ENCODE data around the gene CFAP54.

The CFAP54 gene

DNA sequence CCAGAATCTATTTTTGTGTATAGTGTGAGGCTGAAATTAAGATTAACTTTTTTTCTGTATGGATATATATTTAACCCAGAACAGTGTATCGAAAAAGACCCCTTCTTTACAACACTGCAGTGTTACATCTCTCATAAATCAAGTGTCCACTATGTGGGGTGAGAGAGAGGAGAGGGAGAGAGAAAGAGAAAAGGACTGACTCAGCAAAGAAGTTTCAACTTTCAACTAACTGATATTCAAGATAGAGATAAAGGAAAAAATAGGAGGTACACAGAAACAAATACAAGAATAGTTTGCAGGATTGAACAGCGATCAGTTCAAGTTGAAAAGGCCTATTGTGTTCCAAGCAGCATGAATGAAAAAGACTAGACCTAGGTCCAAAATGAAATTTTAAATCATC lies 291.0 kb downstream of the CFAP54 start:
- DNase-seq (ENCODE audit: low spot score in 2 of 2): no peak
- Histone ChIP-seq H3K4me3 (no peak overlapping the region), H3K27me3 (ENCODE audit: low read depth) (0 out of 2 replicates have a peak, but pooled peaks cover 4% of the 10 kb centered on the region), H3K36me3 (replicated peaks) (no peaks in the 10 kb centered on the region), H3K4me1 (no peaks in the 10 kb centered on the region), H3K9me3 (no peaks in the 10 kb centered on the region)
- in situ Hi-C loops (cut with MboI; ENCODE audit: low sequenced_read_pairs): no loop called here

DNA sequence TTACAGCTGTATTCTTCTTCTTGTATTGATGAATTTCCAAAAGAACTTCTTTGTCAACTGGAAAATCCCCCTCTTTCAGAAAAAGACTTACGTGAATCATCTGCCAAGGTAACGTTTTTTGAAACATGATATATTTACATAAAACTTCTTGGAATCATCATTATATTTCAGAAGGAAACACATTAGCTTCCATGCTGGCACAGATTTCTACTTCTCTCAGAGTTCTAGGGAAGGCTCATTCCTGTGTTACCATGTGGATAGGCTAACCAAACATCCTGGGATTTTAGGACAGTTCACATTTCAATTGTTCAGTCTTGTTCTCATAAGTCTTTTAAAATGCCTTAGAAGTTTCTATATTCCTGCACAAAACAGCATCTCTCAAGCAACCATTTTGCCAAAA lies 297.4 kb downstream of the CFAP54 start:
- in situ Hi-C loops (cut with MboI; ENCODE audit: low sequenced_read_pairs): no loop called here
- H3K27me3 ChIP-seq (ENCODE audit: low read depth): no peaks in the 10 kb centered on the region
- H3K36me3 ChIP-seq (replicated peaks): no peaks in the 10 kb centered on the region
- H3K4me3 ChIP-seq: no peak overlapping the region
- H3K4me1 ChIP-seq: no peaks in the 10 kb centered on the region
- no peak for DNase-seq (ENCODE audit: low spot score in 2 of 2)
- H3K9me3 ChIP-seq: no peaks in the 10 kb centered on the region

DNA sequence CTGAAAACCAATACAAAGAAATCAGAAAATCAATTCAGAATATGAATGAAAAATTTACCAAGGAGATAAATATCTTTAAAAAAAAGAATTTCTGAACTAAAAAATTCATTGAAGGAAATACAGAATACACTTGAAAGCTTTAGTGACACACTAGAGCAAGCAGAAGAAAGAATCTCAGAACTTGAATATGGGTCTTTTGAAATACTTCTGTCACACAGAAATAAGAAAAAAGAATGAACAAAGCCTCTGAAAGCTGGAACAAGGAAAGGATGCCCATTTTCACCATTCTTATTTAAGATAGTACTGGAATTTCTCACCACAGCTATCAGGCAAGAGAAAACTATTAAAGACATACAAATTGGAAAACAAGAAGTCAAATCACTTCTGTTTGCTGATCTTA lies 314.6 kb downstream of the CFAP54 start:
- in situ Hi-C loops (cut with MboI; ENCODE audit: low sequenced_read_pairs): no loop called here
- Histone ChIP-seq H3K4me3 (no peak overlapping the region), H3K4me1 (no peaks in the 10 kb centered on the region), H3K36me3 (replicated peaks) (no peaks in the 10 kb centered on the region), H3K9me3 (0 out of 2 replicates have a peak, but pooled peaks cover 5% of the 10 kb centered on the region), H3K27me3 (ENCODE audit: low read depth) (no peaks in the 10 kb centered on the region)
- no peak for DNase-seq (ENCODE audit: low spot score in 2 of 2)

DNA sequence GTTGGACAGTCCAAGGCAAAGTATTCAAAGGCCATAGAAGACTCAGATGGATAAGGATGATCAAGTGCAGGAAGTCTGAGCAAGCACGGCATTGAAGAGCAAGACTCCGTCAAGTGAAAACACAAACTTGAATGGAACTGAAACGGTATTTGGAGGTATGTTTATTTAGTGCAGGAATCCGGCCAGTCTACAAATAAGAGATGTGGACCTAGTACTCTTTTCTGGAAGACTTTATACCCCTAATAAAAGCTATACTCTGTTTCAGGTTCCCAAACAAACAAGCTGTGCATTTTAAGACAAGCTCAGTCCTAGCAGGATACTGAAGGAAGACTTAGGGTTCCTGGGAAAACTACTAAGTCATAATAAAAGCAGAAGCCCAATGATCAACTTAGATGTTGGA lies 316.9 kb downstream of the CFAP54 start:
- in situ Hi-C loops (cut with MboI; ENCODE audit: low sequenced_read_pairs): no loop called here
- no peaks in the 10 kb centered on the region for H3K27me3 ChIP-seq (ENCODE audit: low read depth)
- H3K4me1 ChIP-seq: peaks cover 11% of the 10 kb centered on the region
- H3K36me3 ChIP-seq (replicated peaks): no peaks in the 10 kb centered on the region
- no peak for DNase-seq (ENCODE audit: low spot score in 2 of 2)
- 0 out of 2 replicates have a peak, but pooled peaks cover 5% of the 10 kb centered on the region for H3K9me3 ChIP-seq
- no peak overlapping the region for H3K4me3 ChIP-seq

DNA sequence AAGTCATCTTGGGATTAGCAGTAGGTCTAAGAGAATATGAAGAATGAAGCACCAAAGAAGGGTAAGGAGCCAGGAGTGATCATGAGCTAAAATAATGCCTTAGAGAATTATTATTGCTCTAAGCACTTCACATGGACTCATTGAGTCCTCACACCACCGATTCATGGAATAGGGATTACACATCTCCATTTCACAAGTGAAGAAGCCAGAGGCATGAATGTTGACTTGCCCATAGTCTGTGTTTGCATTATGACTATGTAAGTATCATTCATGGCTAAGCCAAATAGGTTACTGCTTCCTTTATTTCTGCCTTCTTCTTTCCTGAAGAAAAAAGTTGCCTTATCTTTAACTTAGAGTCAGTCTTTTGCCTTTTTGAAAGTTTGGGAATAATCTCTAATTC lies 318.4 kb downstream of the CFAP54 start:
- H3K27me3 ChIP-seq (ENCODE audit: low read depth): no peaks in the 10 kb centered on the region
- no peak for DNase-seq (ENCODE audit: low spot score in 2 of 2)
- no peak overlapping the region for H3K4me3 ChIP-seq
- in situ Hi-C loops (cut with MboI; ENCODE audit: low sequenced_read_pairs): no loop called here
- H3K4me1 ChIP-seq: peaks cover 12% of the 10 kb centered on the region
- H3K36me3 ChIP-seq (replicated peaks): no peaks in the 10 kb centered on the region
- H3K9me3 ChIP-seq: 0 out of 2 replicates have a peak, but pooled peaks cover 5% of the 10 kb centered on the region

DNA sequence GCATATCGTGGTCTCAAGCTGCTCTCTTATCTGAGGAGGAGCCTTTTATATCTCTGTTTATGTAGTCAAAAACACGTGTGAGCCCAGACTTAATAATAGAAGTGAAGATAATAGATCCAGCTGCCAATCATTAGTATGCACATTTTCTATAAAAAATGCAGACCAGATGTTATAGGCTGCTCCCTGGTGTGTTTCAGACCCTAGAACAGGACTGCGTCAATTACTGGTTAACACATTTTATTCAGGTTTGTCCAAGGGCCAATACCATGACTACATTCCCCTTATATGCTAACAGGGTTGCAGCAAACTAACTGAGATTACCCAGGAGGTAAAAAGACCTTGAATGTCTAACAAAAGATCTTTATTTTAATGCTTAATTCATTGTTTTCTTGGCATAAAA lies 319.2 kb downstream of the CFAP54 start:
- Histone ChIP-seq H3K4me1 (peaks cover 12% of the 10 kb centered on the region), H3K27me3 (ENCODE audit: low read depth) (no peaks in the 10 kb centered on the region)
- in situ Hi-C loops (cut with MboI; ENCODE audit: low sequenced_read_pairs): no loop called here

DNA sequence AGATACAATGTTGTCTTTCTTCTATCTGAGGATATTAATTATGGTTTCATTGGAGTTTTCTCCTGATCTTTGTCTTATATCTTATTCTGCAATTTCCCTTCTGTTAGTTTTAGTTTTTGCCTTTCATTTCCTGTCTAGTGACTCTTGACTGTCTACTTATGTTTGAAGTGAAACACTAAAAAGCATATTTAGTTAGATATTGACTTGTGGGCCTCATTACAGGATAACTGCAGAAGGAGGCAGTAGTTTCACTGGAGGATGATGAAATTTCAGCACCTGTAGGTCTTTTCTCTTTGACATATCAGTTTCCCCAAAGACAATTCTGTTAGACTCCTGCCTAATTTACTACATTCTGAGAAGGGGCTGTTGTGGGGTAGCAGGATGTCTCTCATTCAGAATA lies 320.1 kb downstream of the CFAP54 start:
- no peaks in the 10 kb centered on the region for H3K27me3 ChIP-seq (ENCODE audit: low read depth)
- peaks cover 12% of the 10 kb centered on the region for H3K4me1 ChIP-seq
- no peak overlapping the region for H3K4me3 ChIP-seq
- DNase-seq (ENCODE audit: low spot score in 2 of 2): no peak
- no peaks in the 10 kb centered on the region for H3K9me3 ChIP-seq
- no peaks in the 10 kb centered on the region for H3K36me3 ChIP-seq (replicated peaks)
- in situ Hi-C loops (cut with MboI; ENCODE audit: low sequenced_read_pairs): no loop called here

More for the DNA sequence above, 319.2 kb downstream of the CFAP54 start:
- 0 out of 2 replicates have a peak, but pooled peaks cover 5% of the 10 kb centered on the region for H3K9me3 ChIP-seq
- no peak for DNase-seq (ENCODE audit: low spot score in 2 of 2)
- H3K4me3 ChIP-seq: no peak overlapping the region
- no peaks in the 10 kb centered on the region for H3K36me3 ChIP-seq (replicated peaks)

DNA sequence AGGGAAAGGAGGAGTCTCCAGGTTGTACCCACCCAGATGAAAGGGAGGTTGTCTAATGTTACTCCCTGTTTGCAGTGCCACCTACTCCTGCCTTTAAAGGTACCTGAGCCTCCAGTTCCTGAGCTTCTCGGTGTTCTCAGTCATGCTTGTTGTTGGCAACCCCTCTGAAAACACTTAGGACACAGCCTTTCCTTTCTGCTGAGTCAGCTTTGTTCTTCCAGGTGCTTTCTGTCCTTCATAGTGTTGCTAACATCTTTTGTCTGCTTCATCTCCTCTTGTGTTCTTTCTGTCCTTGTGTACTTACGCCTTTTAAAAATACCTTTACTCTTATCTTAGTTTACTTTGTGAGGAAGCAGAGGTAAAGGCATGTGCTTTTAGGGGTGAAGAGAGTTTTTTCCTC lies 320.7 kb downstream of the CFAP54 start:
- in situ Hi-C loops (cut with MboI; ENCODE audit: low sequenced_read_pairs): no loop called here
- H3K27me3 ChIP-seq (ENCODE audit: low read depth): no peaks in the 10 kb centered on the region
- H3K4me3 ChIP-seq: no peak overlapping the region
- H3K9me3 ChIP-seq: no peaks in the 10 kb centered on the region
- no peaks in the 10 kb centered on the region for H3K36me3 ChIP-seq (replicated peaks)
- peaks cover 12% of the 10 kb centered on the region for H3K4me1 ChIP-seq
- no peak for DNase-seq (ENCODE audit: low spot score in 2 of 2)

DNA sequence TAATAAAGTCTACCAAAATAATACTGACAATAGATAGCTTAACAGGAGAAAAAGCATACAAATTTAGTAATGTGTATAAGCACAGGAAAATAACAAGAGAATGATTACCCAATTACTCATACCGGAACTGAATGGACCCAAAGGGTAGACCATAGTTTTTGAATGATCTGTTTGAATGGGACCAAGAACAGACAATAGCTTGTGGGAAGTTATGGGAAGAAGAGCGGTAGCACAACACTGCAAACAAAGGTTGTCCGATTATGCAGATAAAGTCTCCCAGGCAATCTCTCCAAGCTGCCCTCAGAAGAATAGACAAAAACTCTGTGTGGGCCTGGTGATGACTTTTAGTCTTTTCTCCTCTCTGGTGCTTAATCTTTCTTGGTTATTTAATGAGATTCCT lies 321.1 kb downstream of the CFAP54 start:
- in situ Hi-C loops (cut with MboI; ENCODE audit: low sequenced_read_pairs): no loop called here
- peak; percentile 12 to 57 for DNase-seq (ENCODE audit: low spot score in 2 of 2)

DNA sequence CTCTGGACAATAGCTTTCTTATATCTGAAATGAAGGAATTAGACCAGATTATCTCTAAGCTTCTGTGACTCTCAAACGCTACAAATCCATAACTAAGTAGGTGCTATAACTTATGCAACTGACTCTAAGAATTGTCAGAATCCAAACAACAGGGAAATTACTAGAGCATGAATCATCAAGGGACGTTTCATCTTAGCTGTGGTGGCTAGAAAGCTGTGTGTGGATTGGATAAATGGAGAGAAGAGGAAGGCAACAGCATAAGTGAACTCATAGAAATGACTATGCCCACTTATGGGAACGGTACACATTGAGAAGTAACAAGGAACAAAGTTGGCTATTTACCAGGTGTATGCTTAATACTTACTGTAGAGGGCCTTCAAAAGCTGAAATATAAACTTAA lies 321.7 kb downstream of the CFAP54 start:
- in situ Hi-C loops (cut with MboI; ENCODE audit: low sequenced_read_pairs): no loop called here

More for the DNA sequence above, 321.1 kb downstream of the CFAP54 start:
- Histone ChIP-seq H3K9me3 (no peaks in the 10 kb centered on the region), H3K27me3 (ENCODE audit: low read depth) (no peaks in the 10 kb centered on the region), H3K36me3 (replicated peaks) (no peaks in the 10 kb centered on the region), H3K4me1 (peaks cover 12% of the 10 kb centered on the region), H3K4me3 (no peak overlapping the region)

DNA sequence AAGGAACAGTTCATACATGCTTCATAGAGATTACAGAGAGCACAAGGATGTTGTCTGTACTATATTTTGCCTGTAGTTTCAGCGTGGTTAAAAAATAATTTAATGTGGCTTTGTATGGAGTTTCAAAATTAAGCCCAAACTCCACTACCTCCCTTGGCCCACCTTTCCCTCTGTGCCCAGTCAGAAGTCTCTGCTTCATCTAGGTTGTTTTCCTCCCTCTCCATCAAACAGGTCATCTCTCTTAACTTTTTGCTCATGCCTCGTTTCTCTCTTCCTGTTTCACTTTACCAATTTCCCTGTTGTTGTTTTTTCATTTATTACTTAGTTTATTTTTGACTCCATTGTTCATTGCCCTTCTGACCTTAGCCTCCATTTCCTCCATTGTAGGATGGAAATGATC lies 322.8 kb downstream of the CFAP54 start:
- Histone ChIP-seq H3K36me3 (replicated peaks) (no peaks in the 10 kb centered on the region), H3K4me1 (peaks cover 12% of the 10 kb centered on the region), H3K9me3 (no peaks in the 10 kb centered on the region), H3K4me3 (no peak overlapping the region), H3K27me3 (ENCODE audit: low read depth) (no peaks in the 10 kb centered on the region)
- in situ Hi-C loops (cut with MboI; ENCODE audit: low sequenced_read_pairs): no loop called here
- no peak for DNase-seq (ENCODE audit: low spot score in 2 of 2)

More for the DNA sequence above, 321.7 kb downstream of the CFAP54 start:
- Histone ChIP-seq H3K36me3 (replicated peaks) (no peaks in the 10 kb centered on the region), H3K4me1 (peaks cover 12% of the 10 kb centered on the region), H3K9me3 (no peaks in the 10 kb centered on the region), H3K4me3 (no peak overlapping the region), H3K27me3 (ENCODE audit: low read depth) (no peaks in the 10 kb centered on the region)
- DNase-seq (ENCODE audit: low spot score in 2 of 2): peak in 1 of 2 experiments; percentile 49

DNA sequence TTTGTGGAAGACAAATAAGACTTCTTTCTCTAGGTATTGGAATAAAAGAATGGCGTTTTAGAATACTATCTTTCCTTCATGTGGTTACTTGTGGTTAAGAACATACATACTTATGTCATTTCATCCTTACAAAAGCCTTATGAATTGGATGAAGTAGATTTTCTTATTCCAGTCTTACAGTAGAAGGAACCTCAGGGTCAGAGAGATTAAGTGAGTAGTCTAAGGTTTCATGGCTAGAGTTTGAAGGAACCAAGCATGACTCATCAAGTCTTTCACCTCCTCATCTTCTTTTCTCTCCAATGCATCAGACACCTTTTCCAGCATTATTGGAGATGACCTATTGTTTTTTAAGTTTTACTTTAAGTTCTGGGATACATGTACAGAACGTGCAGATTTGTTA lies 324.8 kb downstream of the CFAP54 start:
- Histone ChIP-seq H3K4me1 (peaks cover 12% of the 10 kb centered on the region), H3K9me3 (no peaks in the 10 kb centered on the region), H3K36me3 (replicated peaks) (no peaks in the 10 kb centered on the region), H3K4me3 (no peak overlapping the region), H3K27me3 (ENCODE audit: low read depth) (no peaks in the 10 kb centered on the region)
- in situ Hi-C loops (cut with MboI; ENCODE audit: low sequenced_read_pairs): no loop called here
- DNase-seq (ENCODE audit: low spot score in 2 of 2): no peak

DNA sequence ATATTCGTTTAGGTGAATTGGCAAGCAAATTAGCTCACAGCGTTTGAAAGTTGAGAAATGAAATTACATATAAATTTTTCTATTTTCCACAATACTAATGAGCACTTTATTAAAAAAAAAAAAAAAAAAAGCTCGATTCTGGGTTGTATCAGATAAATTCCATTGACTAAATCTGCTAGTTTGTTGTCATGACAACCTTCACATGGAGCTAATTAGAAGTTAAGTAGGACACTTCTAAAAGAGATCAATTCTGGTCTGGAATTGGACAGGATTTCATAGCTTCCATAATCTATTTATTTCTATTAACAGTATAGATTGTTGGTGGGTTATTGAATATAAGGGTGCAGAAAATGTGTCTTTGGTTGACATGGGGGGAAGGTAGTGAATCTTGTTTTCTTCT lies 332.2 kb downstream of the CFAP54 start:
- in situ Hi-C loops (cut with MboI; ENCODE audit: low sequenced_read_pairs): no loop called here
- Histone ChIP-seq H3K4me3 (no peak overlapping the region), H3K9me3 (no peaks in the 10 kb centered on the region), H3K36me3 (replicated peaks) (no peaks in the 10 kb centered on the region), H3K27me3 (ENCODE audit: low read depth) (peaks cover 2% of the 10 kb centered on the region; the same call in 1 of the 2 replicates), H3K4me1 (no peaks in the 10 kb centered on the region)
- no peak for DNase-seq (ENCODE audit: low spot score in 2 of 2)

DNA sequence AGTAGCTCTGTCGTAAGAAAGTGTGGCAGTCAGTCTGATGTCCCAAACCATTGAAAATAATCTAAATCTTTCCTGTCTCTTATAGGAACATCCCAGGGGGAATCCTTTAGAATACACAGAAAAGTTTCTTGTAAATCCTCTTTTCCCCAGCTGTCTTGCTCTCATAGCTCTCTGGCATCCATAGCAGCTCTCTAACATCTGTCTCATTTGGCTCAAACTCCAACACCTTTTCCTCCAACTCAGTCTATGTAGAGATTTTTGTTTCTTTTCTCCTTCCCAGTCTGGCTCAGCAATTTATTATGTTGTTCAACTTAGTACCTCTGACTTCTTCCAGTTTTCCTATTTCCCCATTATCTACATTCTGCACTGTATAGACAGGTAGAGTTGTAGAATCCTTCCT lies 333.3 kb downstream of the CFAP54 start:
- Histone ChIP-seq H3K4me3 (no peak overlapping the region), H3K4me1 (no peaks in the 10 kb centered on the region), H3K27me3 (ENCODE audit: low read depth) (peaks cover 2% of the 10 kb centered on the region; the same call in 1 of the 2 replicates), H3K36me3 (replicated peaks) (no peaks in the 10 kb centered on the region), H3K9me3 (no peaks in the 10 kb centered on the region)
- no peak for DNase-seq (ENCODE audit: low spot score in 2 of 2)
- in situ Hi-C loops (cut with MboI; ENCODE audit: low sequenced_read_pairs): no loop called here
